GM21381 (cell line): ENCODE data around the gene SQSTM1.
"Not testable (repeated sequence)": the region's sequence is repeated elsewhere in the genome, so short reads cannot be mapped to it uniquely, and the experiment has no call there.

Experiments used
- ATAC-seq: cut with Tn5 transposase; IDR thresholded peaks from one replicate; pipeline ENCODE4 v1.9.1; 2021; ENCODE audit warnings: mild to moderate bottlenecking, moderate library complexity; ENCODE audit not compliant: unreplicated experiment

Gene SQSTM1

GRCh38 chr5:179820483-179821297, at the start of gene SQSTM1:
Gene SQSTM1, plus strand, starts transcription at chr5:179820905. Its CDS starts 32 bp downstream, at chr5:179820937.
- ATAC-seq: peak; percentile 38

GRCh38 chr5:179771311-179771895, 49.3 kb upstream of the SQSTM1 start:
- no peak for ATAC-seq

GRCh38 chr5:179772351-179772750, 48.4 kb upstream of the SQSTM1 start:
- ATAC-seq: no peak

GRCh38 chr5:179773686-179774040, 47.0 kb upstream of the SQSTM1 start:
- ATAC-seq: no peak

- no peak for ATAC-seq
These were observed 46.3 kb upstream of the SQSTM1 start for GRCh38 chr5:179774442-179774841.

GRCh38 chr5:179776411-179776938, 44.2 kb upstream of the SQSTM1 start:
- no peak for ATAC-seq

- ATAC-seq: no peak
These were observed 43.2 kb upstream of the SQSTM1 start for GRCh38 chr5:179777456-179777855.

GRCh38 chr5:179777909-179778308, 42.8 kb upstream of the SQSTM1 start:
- no peak for ATAC-seq

GRCh38 chr5:179778591-179778990, 42.1 kb upstream of the SQSTM1 start:
- ATAC-seq: no peak

- ATAC-seq: no peak
These were observed 40.9 kb upstream of the SQSTM1 start for GRCh38 chr5:179779826-179780225.

GRCh38 chr5:179780362-179780761, 40.3 kb upstream of the SQSTM1 start:
- no peak for ATAC-seq

GRCh38 chr5:179781846-179782245, 38.9 kb upstream of the SQSTM1 start:
- ATAC-seq: no peak

- ATAC-seq: no peak
These were observed 37.6 kb upstream of the SQSTM1 start for GRCh38 chr5:179783128-179783527.

GRCh38 chr5:179786861-179787260, 33.8 kb upstream of the SQSTM1 start:
- ATAC-seq: no peak

GRCh38 chr5:179788193-179788854, 32.4 kb upstream of the SQSTM1 start:
- no peak for ATAC-seq

- not testable (repeated sequence) for ATAC-seq
These were observed 31.4 kb upstream of the SQSTM1 start for GRCh38 chr5:179789278-179789677.

- ATAC-seq: no peak
These were observed 28.7 kb upstream of the SQSTM1 start for GRCh38 chr5:179791881-179792611.

- no peak for ATAC-seq
These were observed 27.9 kb upstream of the SQSTM1 start for GRCh38 chr5:179792612-179793467.

- ATAC-seq: no peak
These were observed 27.1 kb upstream of the SQSTM1 start, which contains the start of gene LTC4S for GRCh38 chr5:179793468-179794139. Gene LTC4S, plus strand, starts transcription at chr5:179793986. Its CDS starts 95 bp downstream, at chr5:179794081.
